ENCODE results near the gene STAC3.
A peak's percentile ranks its signal among the peaks of the same experiment; 100 is the strongest.

STAC3 gene

GRCh38 chr12:57236201-57236924 lies 14.6 kb downstream of the STAC3 start:
- DNase-seq (ENCODE audit: low spot score): no peak

GRCh38 chr12:57235728-57236131 lies 15.3 kb downstream of the STAC3 start:
- no peak for DNase-seq (ENCODE audit: low spot score)
- no peak for FAIRE-seq

More at GRCh38 chr12:57236201-57236924, 14.6 kb downstream of the STAC3 start:
- no peak for FAIRE-seq

GRCh38 chr12:57235017-57235727 lies 15.8 kb downstream of the STAC3 start:
- DNase-seq (ENCODE audit: low spot score): no peak
- FAIRE-seq: no peak

GRCh38 chr12:57234571-57235016 lies 16.4 kb downstream of the STAC3 start:
- no peak for FAIRE-seq
- no peak for DNase-seq (ENCODE audit: low spot score)

- FAIRE-seq: no peak
- DNase-seq (ENCODE audit: low spot score): no peak
These were observed 16.8 kb downstream of the STAC3 start for GRCh38 chr12:57234233-57234570.

- DNase-seq (ENCODE audit: low spot score): no peak
- no peak for FAIRE-seq
These were observed 17.4 kb downstream of the STAC3 start for GRCh38 chr12:57233357-57234232.

- FAIRE-seq: no peak
These were observed 18.7 kb downstream of the STAC3 start for GRCh38 chr12:57232156-57232756.

GRCh38 chr12:57231276-57232021 lies 19.5 kb downstream of the STAC3 start:
- DNase-seq (ENCODE audit: low spot score): no peak
- FAIRE-seq: no peak

More at GRCh38 chr12:57232156-57232756, 18.7 kb downstream of the STAC3 start:
- DNase-seq (ENCODE audit: low spot score): no peak

- DNase-seq (ENCODE audit: low spot score): no peak
- FAIRE-seq: no peak
These were observed 20.4 kb downstream of the STAC3 start for GRCh38 chr12:57230381-57231155.

GRCh38 chr12:57229634-57230380 lies 21.2 kb downstream of the STAC3 start, which contains the start of gene SHMT2:
Gene SHMT2, plus strand, starts transcription at chr12:57229711. Its CDS starts 68 bp downstream, at chr12:57229779.
- no peak for FAIRE-seq
- peak; percentile 99 for DNase-seq (ENCODE audit: low spot score)

GRCh38 chr12:57229046-57229633 lies 21.8 kb downstream of the STAC3 start:
- no peak for FAIRE-seq
- DNase-seq (ENCODE audit: low spot score): no peak

- FAIRE-seq (no peak), DNase-seq (ENCODE audit: low spot score) (no peak)
These were observed 23.5 kb downstream of the STAC3 start for GRCh38 chr12:57227315-57228115.

GRCh38 chr12:57226588-57227314 lies 24.2 kb downstream of the STAC3 start:
- FAIRE-seq: no peak
- no peak for DNase-seq (ENCODE audit: low spot score)

- FAIRE-seq: no peak
- no peak for DNase-seq (ENCODE audit: low spot score)
These were observed 25.2 kb downstream of the STAC3 start for GRCh38 chr12:57225680-57226210.

- FAIRE-seq (no peak), DNase-seq (ENCODE audit: low spot score) (no peak)
These were observed 25.9 kb downstream of the STAC3 start for GRCh38 chr12:57224973-57225679.

- DNase-seq (ENCODE audit: low spot score) (no peak), FAIRE-seq (no peak)
These were observed 26.6 kb downstream of the STAC3 start for GRCh38 chr12:57224278-57224972.

Measured in urothelium cell line (cell line).